ENCODE data around the gene MMD. TPM values are rescaled to one million over a fixed set of nuclear protein-coding genes. Genes with fewer than 3 reads are reported as not detected.
"Not testable (repeated sequence)": the region's sequence is repeated elsewhere in the genome, so short reads cannot be mapped to it uniquely, and the experiment has no call there.

MMD gene
- total RNA-seq, 1 experiment from 2014 or later, result 19.2 TPM

GRCh38 chr17:55409030-55409800 lies 12.4 kb downstream of the MMD start:
- H3K9me3 Mint-ChIP-seq (ENCODE audit: low read depth, unreplicated experiment), result no peaks in the 10 kb centered on the region
- no peaks in the 10 kb centered on the region for H3K4me1 Mint-ChIP-seq (ENCODE audit: low read depth, unreplicated experiment)
- no peak overlapping the region for H3K4me3 Mint-ChIP-seq (ENCODE audit: low read depth, unreplicated experiment)
- no peak for TF ChIP-seq CTCF (IDR thresholded peaks at IDR 0.05; ENCODE audit: unreplicated experiment)
- CTCF ChIA-PET, result interaction anchor here (0.6 kb wide), 1 partner anchor 341 kb away, joined by 6 read pairs; no protein-coding TSS in a partner anchor
- intact Hi-C loops (cut with micrococcal nuclease; ENCODE audit: unreplicated experiment), result no loop called here
- no peak for DNase-seq
- peaks cover 9% of the 10 kb centered on the region for H3K36me3 Mint-ChIP-seq (ENCODE audit: insufficient read depth, unreplicated experiment)
- H3K27me3 Mint-ChIP-seq (ENCODE audit: unreplicated experiment), result no peaks in the 10 kb centered on the region
- H3K27ac Mint-ChIP-seq (ENCODE audit: unreplicated experiment), result no peak overlapping the region
- no TSS peak for BruUV-seq (replicated peaks)

GRCh38 chr17:55407641-55408566 lies 13.7 kb downstream of the MMD start:
- no peak overlapping the region for H3K4me3 Mint-ChIP-seq (ENCODE audit: low read depth, unreplicated experiment)

GRCh38 chr17:55405600-55405999 lies 16.0 kb downstream of the MMD start:
- no peak for DNase-seq
- Mint-ChIP-seq H3K27me3 (ENCODE audit: unreplicated experiment) (no peaks in the 10 kb centered on the region), H3K4me1 (ENCODE audit: low read depth, unreplicated experiment) (peaks cover 8% of the 10 kb centered on the region), H3K9me3 (ENCODE audit: low read depth, unreplicated experiment) (no peaks in the 10 kb centered on the region), H3K4me3 (ENCODE audit: low read depth, unreplicated experiment) (no peak overlapping the region), H3K36me3 (ENCODE audit: insufficient read depth, unreplicated experiment) (peaks cover 9% of the 10 kb centered on the region), H3K27ac (ENCODE audit: unreplicated experiment) (no peak overlapping the region)
- BruUV-seq (replicated peaks), result no TSS peak
- no peak for TF ChIP-seq CTCF (IDR thresholded peaks at IDR 0.05; ENCODE audit: unreplicated experiment)
- intact Hi-C loops (cut with micrococcal nuclease; ENCODE audit: unreplicated experiment), result no loop called here
- CTCF ChIA-PET, result no interaction called here

More at GRCh38 chr17:55407641-55408566, 13.7 kb downstream of the MMD start:
- CTCF ChIA-PET, result no interaction called here
- no peak for TF ChIP-seq CTCF (IDR thresholded peaks at IDR 0.05; ENCODE audit: unreplicated experiment)
- Mint-ChIP-seq H3K4me1 (ENCODE audit: low read depth, unreplicated experiment) (no peaks in the 10 kb centered on the region), H3K27ac (ENCODE audit: unreplicated experiment) (no peak overlapping the region), H3K9me3 (ENCODE audit: low read depth, unreplicated experiment) (no peaks in the 10 kb centered on the region), H3K27me3 (ENCODE audit: unreplicated experiment) (no peaks in the 10 kb centered on the region), H3K36me3 (ENCODE audit: insufficient read depth, unreplicated experiment) (peaks cover 9% of the 10 kb centered on the region)
- intact Hi-C loops (cut with micrococcal nuclease; ENCODE audit: unreplicated experiment), result no loop called here
- BruUV-seq (replicated peaks), result no TSS peak
- DNase-seq, result no peak

GRCh38 chr17:55404197-55404596 lies 17.4 kb downstream of the MMD start:
- DNase-seq; CTCF ChIA-PET; H3K27ac Mint-ChIP-seq (ENCODE audit: unreplicated experiment); H3K27me3 Mint-ChIP-seq (ENCODE audit: unreplicated experiment); BruUV-seq (replicated peaks); H3K4me1 Mint-ChIP-seq (ENCODE audit: low read depth, unreplicated experiment); intact Hi-C loops (cut with micrococcal nuclease; ENCODE audit: unreplicated experiment); H3K36me3 Mint-ChIP-seq (ENCODE audit: insufficient read depth, unreplicated experiment); H3K4me3 Mint-ChIP-seq (ENCODE audit: low read depth, unreplicated experiment); H3K9me3 Mint-ChIP-seq (ENCODE audit: low read depth, unreplicated experiment): not testable (repeated sequence)
